ENCODE measurements around the gene HSPBAP1. TPM values are rescaled to one million over a fixed set of nuclear protein-coding genes. Genes with fewer than 3 reads are reported as not detected.

The HSPBAP1 gene
- total RNA-seq, 1 experiment from 2014 or later, result 7.7 TPM

Other genes starting within 250 kb of the HSPBAP1 start
- gene PARP9, start 229.5 kb downstream of the HSPBAP1 start, total RNA-seq (2014; rRNA removed; shearing (Covaris generic)), result 143 and 192 TPM in 2 replicates
- gene DTX3L, start 229.5 kb downstream of the HSPBAP1 start, total RNA-seq (2014; rRNA removed; shearing (Covaris generic)), result 109 and 174 TPM in 2 replicates
- gene PARP15, start 216.2 kb downstream of the HSPBAP1 start, total RNA-seq (2014; rRNA removed; shearing (Covaris generic)), result 0.20 TPM in 1 of 2 replicates, not detected in the other
- 135 and 158 TPM in 2 replicates for gene PARP14, start 113.0 kb downstream of the HSPBAP1 start, total RNA-seq (2014; rRNA removed; shearing (Covaris generic))
- gene SLC49A4, start 1.2 kb upstream of the HSPBAP1 start, total RNA-seq (2014; rRNA removed; shearing (Covaris generic)), result 30.3 and 38.0 TPM in 2 replicates
- not detected in 2 replicates for gene SEMA5B, start 233.9 kb upstream of the HSPBAP1 start, total RNA-seq (2014; rRNA removed; shearing (Covaris generic))

All from M059J (cell line).